HG02938 (cell line): ENCODE measurements around the gene ANKIB1.

Source experiments
- ATAC-seq: cut with Tn5 transposase; IDR thresholded peaks from one replicate; pipeline ENCODE4 v1.9.1; 2021; ENCODE audit warnings: mild to moderate bottlenecking, moderate library complexity; ENCODE audit not compliant: unreplicated experiment

Gene ANKIB1

DNA sequence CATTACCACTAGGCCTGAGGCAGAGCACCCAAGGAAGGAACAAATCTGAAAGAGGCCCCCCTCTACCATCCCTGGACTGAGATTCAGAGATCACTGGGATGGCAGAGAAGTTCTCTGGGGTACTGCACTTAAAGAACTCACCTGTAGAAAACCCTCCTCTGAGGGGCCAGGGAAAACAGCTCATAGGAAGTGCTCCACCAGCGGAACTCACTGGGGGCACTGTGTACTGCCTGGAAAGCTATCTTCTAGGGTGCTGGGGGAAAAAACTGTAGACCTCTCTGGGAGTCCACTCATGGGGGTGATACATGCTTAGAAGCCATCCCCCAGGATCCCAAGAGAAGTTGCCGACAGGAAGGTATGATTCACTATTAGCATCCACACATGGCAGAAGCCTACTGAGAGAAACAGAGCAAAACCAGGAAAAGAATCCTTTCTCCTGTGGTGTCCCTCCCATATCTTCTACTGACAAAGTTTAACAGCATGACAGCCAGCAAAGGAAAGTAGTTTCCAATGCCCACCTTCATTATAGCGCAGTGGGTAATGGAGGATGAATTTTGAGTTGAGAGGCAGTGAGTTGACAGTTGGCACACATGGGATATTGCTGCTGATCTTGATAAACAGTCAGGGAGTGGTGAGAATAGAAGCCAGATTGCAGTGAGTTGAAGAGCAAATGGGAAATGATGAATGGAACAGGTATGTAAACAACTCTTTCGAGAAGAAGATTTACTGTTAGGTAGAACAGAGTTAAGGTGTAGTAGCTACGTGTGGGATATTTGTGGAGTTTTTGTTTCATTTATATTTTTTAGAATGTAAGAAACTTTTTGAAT, 20.9 kb downstream of the ANKIB1 start:
- no peak for ATAC-seq

DNA sequence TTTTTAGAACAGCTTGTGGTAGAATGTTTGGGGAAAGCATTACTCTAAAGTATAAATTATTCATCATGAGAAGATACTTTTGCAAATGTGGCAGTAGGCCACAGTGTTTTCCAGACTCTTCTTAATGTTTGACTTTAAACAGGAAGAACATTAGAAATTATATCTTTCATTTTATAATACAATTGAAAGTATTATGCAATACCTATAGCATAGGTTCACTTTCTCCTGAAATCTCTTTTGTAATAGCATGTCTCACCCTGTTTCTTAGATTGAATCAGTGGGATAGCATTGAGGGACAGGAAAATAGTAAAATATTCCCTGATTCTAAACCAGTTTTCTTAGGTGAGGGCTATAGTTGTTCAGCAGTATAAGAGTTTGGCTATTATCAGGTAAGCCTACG, 23.1 kb downstream of the ANKIB1 start:
- ATAC-seq = no peak

- no peak for ATAC-seq
Observed at GRCh38 chr7:92275327-92275726, 29.6 kb downstream of the ANKIB1 start.

DNA sequence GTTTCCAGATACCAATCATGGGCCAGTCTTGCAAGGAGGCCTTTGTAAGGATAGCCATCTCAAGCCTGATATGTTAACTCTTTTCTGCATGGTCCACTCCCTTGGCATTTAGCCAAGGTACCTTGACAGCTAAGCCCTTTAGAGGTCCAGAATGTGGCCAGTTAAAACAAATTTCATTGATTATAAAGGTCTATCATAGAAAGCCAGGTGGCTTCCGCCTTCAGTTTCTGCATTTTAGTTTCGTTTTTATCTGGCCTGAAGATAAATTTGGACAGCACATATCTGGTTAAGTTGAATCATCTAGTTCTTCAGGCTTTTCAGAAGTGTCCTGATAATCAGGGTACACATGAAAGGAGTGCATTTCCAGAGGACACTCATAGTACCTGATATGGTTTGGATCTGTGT, 30.7 kb downstream of the ANKIB1 start:
- ATAC-seq = peak; percentile 81

DNA sequence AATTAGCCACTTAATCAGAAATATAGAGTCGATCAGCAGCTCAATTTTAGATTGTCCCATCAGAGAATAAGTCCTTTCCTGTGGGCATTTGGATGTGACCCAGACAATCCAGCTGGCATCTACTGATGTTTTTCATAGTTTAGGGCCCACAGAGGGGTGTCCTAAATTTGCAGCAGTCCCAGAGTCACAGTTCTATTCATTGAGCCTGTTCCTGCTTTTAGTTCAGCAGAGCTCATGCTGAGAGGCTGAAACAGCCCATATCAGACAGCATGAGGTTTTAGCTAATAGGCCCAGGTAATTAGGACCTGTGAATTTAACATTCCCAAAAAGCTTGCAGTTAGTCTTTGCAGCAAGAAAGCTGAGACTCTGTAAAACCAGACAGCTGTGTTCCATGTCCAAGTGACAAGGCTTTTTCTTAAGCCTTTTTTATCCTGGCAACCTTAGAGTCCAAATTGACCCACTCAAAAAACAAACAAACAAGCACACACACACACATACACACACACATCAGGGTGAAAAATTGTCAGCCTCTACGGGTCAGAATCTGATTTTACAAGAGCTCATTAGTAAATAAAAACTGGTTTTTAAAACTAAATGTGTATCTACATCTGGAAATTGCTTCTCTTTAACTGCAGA, 33.7 kb downstream of the ANKIB1 start:
- no peak for ATAC-seq

DNA sequence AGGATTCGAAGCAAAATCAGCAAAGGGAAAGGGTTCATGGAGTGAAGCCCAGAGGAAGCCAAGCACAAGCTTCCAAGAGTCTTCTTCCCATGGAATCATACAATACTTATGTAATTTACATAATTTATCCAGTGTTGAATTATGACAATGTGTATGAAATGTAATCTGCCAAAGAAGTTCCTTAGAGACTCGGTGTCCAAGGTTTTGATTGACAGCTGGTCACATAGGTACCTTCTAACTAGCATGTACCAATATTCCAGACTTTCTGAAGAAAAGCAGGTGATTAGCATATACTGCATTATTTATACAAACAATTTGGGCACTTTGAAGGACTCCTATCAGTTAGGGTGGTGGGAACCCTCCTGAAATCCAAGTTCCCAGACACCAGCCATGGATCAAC, 35.3 kb downstream of the ANKIB1 start:
- ATAC-seq = no peak

GRCh38 chr7:92282221-92282814, 36.5 kb downstream of the ANKIB1 start:
- ATAC-seq = no peak

DNA sequence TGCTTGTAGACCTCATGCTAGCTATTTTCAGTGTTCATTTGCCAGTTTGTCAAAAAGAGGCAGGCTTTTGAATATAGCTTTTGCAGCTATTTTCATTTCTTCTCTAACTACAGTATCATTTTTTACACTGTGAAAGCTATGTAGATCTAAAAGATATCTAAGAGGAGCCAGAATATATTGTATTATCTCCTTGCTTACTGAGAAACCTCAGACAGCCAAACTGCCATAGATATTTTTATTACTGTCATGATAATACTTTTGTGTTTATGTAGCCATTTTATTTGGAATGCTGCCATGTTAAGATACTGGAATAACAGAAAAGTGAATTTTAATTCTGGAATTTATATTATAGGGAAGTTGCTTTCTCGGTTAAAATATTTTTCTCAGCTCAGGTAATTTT, 37.2 kb downstream of the ANKIB1 start:
- no peak for ATAC-seq

- ATAC-seq = no peak
Observed at GRCh38 chr7:92289321-92289720, 43.5 kb downstream of the ANKIB1 start.

GRCh38 chr7:92292981-92293380, 47.2 kb downstream of the ANKIB1 start:
- peak; percentile 47 for ATAC-seq

- ATAC-seq = no peak
Observed at GRCh38 chr7:92293896-92294590, 48.3 kb downstream of the ANKIB1 start.

- no peak for ATAC-seq
Observed at GRCh38 chr7:92295391-92295790, 49.6 kb downstream of the ANKIB1 start.

GRCh38 chr7:92296235-92296634, 50.5 kb downstream of the ANKIB1 start:
- ATAC-seq = no peak

DNA sequence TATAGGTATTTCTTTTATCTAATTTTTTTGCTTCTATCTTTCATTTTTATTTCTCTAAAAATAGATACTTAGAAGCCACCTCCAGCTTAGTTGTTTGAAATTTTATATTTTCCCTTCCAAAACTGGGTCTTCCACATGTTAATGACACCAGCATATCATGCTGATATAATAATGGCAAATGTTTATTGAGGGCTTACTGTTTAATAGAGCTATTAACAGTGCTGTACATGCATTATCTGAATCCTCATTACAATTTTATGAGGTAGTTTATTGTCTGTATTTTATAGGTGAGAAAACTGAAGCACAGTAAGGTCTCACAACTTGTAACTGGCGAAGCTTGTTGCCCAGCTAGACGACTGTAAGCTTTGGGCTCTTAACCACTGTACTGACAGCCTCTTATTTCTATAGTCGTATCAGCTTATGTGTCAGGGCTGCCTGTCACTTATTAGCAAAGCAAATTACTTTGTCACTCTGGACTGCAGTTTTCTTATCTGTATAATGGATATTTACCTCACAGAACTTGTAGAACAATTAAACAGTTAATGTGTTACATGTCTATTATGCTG, 51.2 kb downstream of the ANKIB1 start:
- no peak for ATAC-seq

GRCh38 chr7:92297736-92298135, 52.0 kb downstream of the ANKIB1 start:
- ATAC-seq = no peak

DNA sequence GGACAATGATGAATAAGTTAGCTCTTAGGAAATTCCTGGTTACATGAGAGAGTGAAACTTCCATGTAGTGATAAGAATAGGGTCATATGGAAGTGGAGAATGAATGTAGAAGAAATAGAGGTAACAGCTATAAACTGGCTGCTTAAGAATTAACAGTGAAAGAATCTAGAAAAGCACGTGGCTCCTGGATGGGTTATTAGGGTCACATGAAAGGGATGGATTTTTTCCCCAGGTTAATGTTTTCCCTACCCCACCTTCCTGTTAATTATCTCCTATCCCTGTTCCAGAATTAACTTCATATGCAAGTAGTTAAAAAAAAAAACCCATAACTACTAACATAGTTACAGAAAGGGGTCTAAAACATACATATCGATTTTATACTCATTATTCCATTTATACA, 58.0 kb downstream of the ANKIB1 start:
- ATAC-seq = no peak

GRCh38 chr7:92304406-92304893, 58.7 kb downstream of the ANKIB1 start:
- no peak for ATAC-seq

DNA sequence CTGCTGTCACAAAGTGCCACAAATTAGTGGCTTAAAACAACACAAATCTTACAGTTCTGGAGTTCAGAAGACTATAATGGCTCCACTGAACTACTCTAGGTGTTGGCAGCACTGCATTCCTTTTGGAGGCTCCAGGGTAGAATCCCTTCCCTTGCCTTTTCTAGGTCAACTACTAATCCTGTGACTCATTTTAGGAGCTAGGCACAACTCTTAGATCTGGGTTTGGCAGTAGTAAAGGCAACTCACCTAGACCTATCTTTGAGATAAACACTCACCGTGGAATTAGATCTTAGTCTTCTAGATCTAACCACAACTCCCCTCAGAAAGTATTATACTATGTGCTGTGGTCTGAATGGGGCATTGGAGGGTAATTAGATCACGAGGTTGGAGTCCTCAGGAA, 60.4 kb downstream of the ANKIB1 start:
- ATAC-seq = no peak

- ATAC-seq = no peak
Observed at GRCh38 chr7:92313055-92313454, 67.3 kb downstream of the ANKIB1 start.

DNA sequence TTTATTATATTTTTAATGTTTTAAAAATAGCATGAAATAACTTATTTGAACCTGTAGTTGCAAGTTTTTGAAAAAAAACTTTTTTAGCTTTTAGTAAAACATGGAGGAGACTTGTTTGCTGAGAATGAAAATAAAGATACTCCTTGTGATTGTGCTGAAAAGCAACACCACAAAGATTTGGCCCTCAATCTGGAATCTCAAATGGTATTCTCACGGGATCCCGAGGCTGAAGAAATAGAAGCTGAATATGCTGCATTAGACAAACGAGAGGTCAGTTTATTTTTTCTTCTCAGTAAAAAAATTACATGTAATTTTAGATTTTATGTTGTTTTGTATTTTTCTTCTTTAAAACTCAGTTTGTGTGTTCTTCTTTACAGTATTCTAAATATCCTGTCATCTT, 73.5 kb downstream of the ANKIB1 start:
- ATAC-seq = no peak

GRCh38 chr7:92325173-92325572, 79.4 kb downstream of the ANKIB1 start:
- no peak for ATAC-seq
